Trophoblast cell (in vitro differentiated cells and primary cell): ENCODE data around the gene ASTN1.

Source experiments
- DNase-seq, 2 donors: peaks; one replicate each; pipeline ENCODE4 v3.0.0-alpha.2; 2016
- H2AFZ ChIP-seq: 2 replicates; pipeline ENCODE4 v1.6.1; 2013; ENCODE audit warnings: low read length, moderate library complexity, mild to moderate bottlenecking; ENCODE audit not compliant: insufficient read depth, poor library complexity
- H2AK5ac ChIP-seq: 2 replicates; pipeline ENCODE4 v1.6.1; 2013; ENCODE audit warnings: mild to moderate bottlenecking, low read length
- H2BK120ac ChIP-seq: 2 replicates; pipeline ENCODE4 v1.6.1; 2013; ENCODE audit warnings: low read length, mild to moderate bottlenecking, moderate library complexity; ENCODE audit not compliant: insufficient read depth, poor library complexity
- H2BK12ac ChIP-seq: 2 replicates; pipeline ENCODE4 v1.6.1; 2013; ENCODE audit warnings: mild to moderate bottlenecking, low read length, moderate library complexity
- H2BK5ac ChIP-seq: 2 replicates; pipeline ENCODE4 v1.6.1; 2013; ENCODE audit warnings: low read length, low read depth, moderate library complexity, mild to moderate bottlenecking; ENCODE audit not compliant: poor library complexity
- H3K14ac ChIP-seq: 2 replicates; pipeline ENCODE4 v1.6.1; 2013; ENCODE audit warnings: mild to moderate bottlenecking, low read length
- H3K18ac ChIP-seq: 2 replicates; pipeline ENCODE4 v1.6.1; 2013; ENCODE audit warnings: mild to moderate bottlenecking, low read length
- H3K23ac ChIP-seq: 2 replicates; pipeline ENCODE4 v1.6.1; 2013; ENCODE audit warnings: low read length
- H3K27ac ChIP-seq: 2 replicates; pipeline ENCODE4 v1.5.1; 2013; ENCODE audit warnings: low read depth, mild to moderate bottlenecking, inconsistent platforms, low read length, moderate library complexity
- H3K27me3 ChIP-seq: 2 replicates; pipeline ENCODE4 v1.6.1; 2013; ENCODE audit warnings: inconsistent platforms, mild to moderate bottlenecking, low read length, moderate library complexity; ENCODE audit not compliant: insufficient read depth
- H3K36me3 ChIP-seq, 2 experiments: 1 replicate in 1 of 2; 2 replicates in 1 of 2; pipeline ENCODE4 v1.6.1; 2013; ENCODE audit warnings: low read length in 2 of 2, mild to moderate bottlenecking in 2 of 2, moderate library complexity in 1 of 2; ENCODE audit not compliant: insufficient read depth in 2 of 2, control insufficient read depth in 1 of 2
- H3K4ac ChIP-seq: 2 replicates; pipeline ENCODE4 v1.6.1; 2013; ENCODE audit warnings: low read depth, mild to moderate bottlenecking, low read length, moderate library complexity
- H3K4me1 ChIP-seq, 2 experiments: 1 replicate in 1 of 2; 2 replicates in 1 of 2; pipeline ENCODE4 v1.6.1; 2013; ENCODE audit warnings: low read length in 2 of 2, mild to moderate bottlenecking in 2 of 2, moderate library complexity in 1 of 2; ENCODE audit not compliant: insufficient read depth in 2 of 2, control insufficient read depth in 1 of 2
- H3K4me2 ChIP-seq: 2 replicates; pipeline ENCODE4 v1.6.1; 2013; ENCODE audit warnings: inconsistent platforms, mild to moderate bottlenecking, low read length, moderate library complexity
- H3K4me3 ChIP-seq: 2 replicates; pipeline ENCODE4 v1.5.1; 2013; ENCODE audit warnings: mild to moderate bottlenecking, low read depth, low read length, inconsistent platforms
- H3K79me1 ChIP-seq: one replicate; pipeline ENCODE4 v1.6.1; 2013; ENCODE audit warnings: low read length
- H3K79me2 ChIP-seq: 2 replicates; pipeline ENCODE4 v1.6.1; 2013; ENCODE audit warnings: low read length, mild to moderate bottlenecking; ENCODE audit not compliant: control insufficient read depth, insufficient read depth, poor library complexity
- H3K9ac ChIP-seq: 2 replicates; pipeline ENCODE4 v1.6.1; 2013; ENCODE audit warnings: mild to moderate bottlenecking, low read length
- H3K9me3 ChIP-seq: 2 replicates; pipeline ENCODE4 v1.6.1; 2013; ENCODE audit warnings: low read depth, mild to moderate bottlenecking, control low read depth, inconsistent platforms, low read length; ENCODE audit not compliant: insufficient read depth
- H4K12ac ChIP-seq: 2 replicates; pipeline ENCODE4 v1.6.1; 2013; ENCODE audit warnings: low read depth, mild to moderate bottlenecking, low read length, moderate library complexity
- H4K8ac ChIP-seq: 2 replicates; pipeline ENCODE4 v1.6.1; 2013; ENCODE audit warnings: low read depth, mild to moderate bottlenecking, low read length, moderate library complexity
- H4K91ac ChIP-seq: one replicate; pipeline ENCODE4 v1.6.1; 2013; ENCODE audit warnings: low read depth, mild to moderate bottlenecking, low read length, moderate library complexity
- WGBS: extraction: QIAGEN DNeasy Blood & Tissue Kit; methylation state at CpG from one replicate; pipeline ENCODE4 v1.1.7; 2013; ENCODE audit warnings: missing lambda C conversion rate; ENCODE audit not compliant: insufficient read length, insufficient coverage; ENCODE audit errors: extremely low coverage; 5-methylcytosine and 5-hydroxymethylcytosine counted together

Gene ASTN1

DNA sequence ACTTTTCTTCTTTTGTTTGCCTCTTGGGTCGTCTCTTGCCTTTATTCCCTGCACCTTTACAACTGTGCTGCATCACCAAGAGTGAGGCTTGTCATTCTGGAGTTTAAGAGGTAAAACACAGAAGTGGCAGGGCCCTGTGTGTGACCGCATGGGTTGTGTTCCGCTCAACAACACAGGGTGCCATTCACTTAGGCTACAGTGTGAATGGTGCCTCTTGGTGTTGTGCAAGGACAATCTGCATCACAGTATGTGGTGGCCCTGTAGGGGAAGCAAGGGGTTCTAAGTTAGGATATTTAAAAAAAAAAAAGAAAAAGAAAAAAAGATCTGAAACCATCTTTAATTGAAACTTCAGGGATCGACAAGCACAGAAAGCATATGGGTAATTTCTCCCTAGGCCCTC is 44.4 kb upstream of the ASTN1 start:
- no peak overlapping the region for H3K4me2 ChIP-seq
- H3K14ac ChIP-seq = no peak overlapping the region
- H4K12ac ChIP-seq = no peak overlapping the region
- H2AK5ac ChIP-seq = no peak overlapping the region
- no peak overlapping the region for H3K27ac ChIP-seq
- H3K23ac ChIP-seq = no peak overlapping the region
- no peak overlapping the region for H4K91ac ChIP-seq
- H2AFZ ChIP-seq = no peak overlapping the region
- no peak for DNase-seq
- no peak overlapping the region for H3K9ac ChIP-seq
- no peak overlapping the region for H3K4me3 ChIP-seq
- H3K4ac ChIP-seq = no peak overlapping the region
- WGBS = no CpG with 5 or more reads among the region's 4 CpGs
- H2BK120ac ChIP-seq = no peak overlapping the region
- H3K79me2 ChIP-seq = no peaks in the 10 kb centered on the region
- no peaks in the 10 kb centered on the region for H3K9me3 ChIP-seq
- no peak overlapping the region for H2BK5ac ChIP-seq
- H3K36me3 ChIP-seq = no peaks in the 10 kb centered on the region
- no peaks in the 10 kb centered on the region for H3K27me3 ChIP-seq
- no peak overlapping the region for H2BK12ac ChIP-seq
- no peak overlapping the region for H4K8ac ChIP-seq
- no peaks in the 10 kb centered on the region for H3K79me1 ChIP-seq
- H3K18ac ChIP-seq = no peak overlapping the region
- H3K4me1 ChIP-seq = no peaks in the 10 kb centered on the region

DNA sequence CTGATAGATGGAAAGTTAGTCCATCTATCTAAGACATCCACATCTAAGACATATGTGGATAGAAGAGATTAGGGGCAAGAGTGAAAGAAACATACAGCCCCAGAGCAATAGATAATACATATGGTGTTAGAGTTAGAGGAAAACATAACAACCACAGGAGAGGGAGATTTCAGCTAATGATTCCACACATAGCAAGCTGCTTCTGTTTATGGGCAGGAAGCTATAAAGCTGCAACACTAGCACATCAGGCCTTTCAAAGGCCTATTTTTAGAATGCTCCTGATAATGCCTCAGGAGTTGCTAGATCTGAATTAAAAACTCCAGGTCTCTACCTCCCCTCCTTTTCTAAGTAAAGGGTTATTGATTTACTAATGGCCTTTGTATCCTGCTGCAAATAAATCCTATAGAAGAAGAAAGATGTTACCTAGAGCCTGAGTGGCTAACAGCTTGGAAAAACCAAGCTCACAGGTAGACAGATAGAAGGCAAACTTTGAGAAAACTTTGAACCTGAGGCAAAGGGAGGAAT is 42.4 kb upstream of the ASTN1 start:
- no peak overlapping the region for H3K4me3 ChIP-seq
- no peaks in the 10 kb centered on the region for H3K9me3 ChIP-seq
- no peaks in the 10 kb centered on the region for H3K79me1 ChIP-seq
- no peak overlapping the region for H3K4me2 ChIP-seq
- DNase-seq = no peak
- no peak overlapping the region for H3K14ac ChIP-seq
- H3K18ac ChIP-seq = no peak overlapping the region
- no peaks in the 10 kb centered on the region for H3K27me3 ChIP-seq
- no peak overlapping the region for H4K8ac ChIP-seq
- no peak overlapping the region for H2AK5ac ChIP-seq
- H3K4ac ChIP-seq = no peak overlapping the region
- no peak overlapping the region for H4K12ac ChIP-seq
- no peak overlapping the region for H3K23ac ChIP-seq
- no peaks in the 10 kb centered on the region for H3K36me3 ChIP-seq
- no peak overlapping the region for H2BK120ac ChIP-seq
- no peak overlapping the region for H2BK5ac ChIP-seq
- no peak overlapping the region for H3K9ac ChIP-seq
- no peak overlapping the region for H2BK12ac ChIP-seq
- H4K91ac ChIP-seq = no peak overlapping the region
- no peaks in the 10 kb centered on the region for H3K79me2 ChIP-seq
- H3K4me1 ChIP-seq = no peaks in the 10 kb centered on the region
- no peak overlapping the region for H2AFZ ChIP-seq
- no peak overlapping the region for H3K27ac ChIP-seq

DNA sequence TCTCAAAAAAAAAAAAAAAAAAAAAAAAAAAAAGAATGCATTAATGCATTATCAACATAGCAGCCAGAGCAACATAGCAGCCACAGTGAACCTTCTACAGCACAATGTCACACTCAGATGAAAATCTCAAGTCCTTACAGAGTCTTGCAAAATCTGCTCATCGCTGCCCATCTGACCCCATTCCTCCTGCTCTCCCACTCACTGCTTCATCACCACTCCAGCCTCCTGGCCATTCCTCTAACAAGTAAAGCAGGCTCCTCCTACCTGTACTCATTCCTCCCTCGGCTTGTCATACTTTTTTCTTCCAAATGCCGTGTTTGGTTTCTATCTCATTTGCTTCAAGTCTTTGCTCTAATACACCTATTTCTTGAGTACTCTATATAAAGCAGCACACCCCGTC is 35.8 kb upstream of the ASTN1 start:
- H3K23ac ChIP-seq = no peak overlapping the region
- no peaks in the 10 kb centered on the region for H3K79me1 ChIP-seq
- H2AFZ ChIP-seq = no peak overlapping the region
- H4K8ac ChIP-seq = no peak overlapping the region
- H2AK5ac ChIP-seq = no peak overlapping the region
- no peak overlapping the region for H4K12ac ChIP-seq
- H3K36me3 ChIP-seq = no peaks in the 10 kb centered on the region
- no peak overlapping the region for H2BK120ac ChIP-seq
- no CpG with 5 or more reads among the region's 4 CpGs for WGBS
- H3K27ac ChIP-seq = no peak overlapping the region
- no peak overlapping the region for H3K9ac ChIP-seq
- no peak overlapping the region for H3K4me2 ChIP-seq
- no peaks in the 10 kb centered on the region for H3K4me1 ChIP-seq
- H3K4me3 ChIP-seq = no peak overlapping the region
- peak; percentile 50 to 77 for DNase-seq
- H3K4ac ChIP-seq = no peak overlapping the region
- H3K27me3 ChIP-seq = peaks cover 2% of the 10 kb centered on the region
- no peak overlapping the region for H3K18ac ChIP-seq
- no peak overlapping the region for H2BK12ac ChIP-seq
- no peak overlapping the region for H4K91ac ChIP-seq
- no peak overlapping the region for H3K14ac ChIP-seq
- no peaks in the 10 kb centered on the region for H3K79me2 ChIP-seq
- H2BK5ac ChIP-seq = no peak overlapping the region
- H3K9me3 ChIP-seq = no peaks in the 10 kb centered on the region

DNA sequence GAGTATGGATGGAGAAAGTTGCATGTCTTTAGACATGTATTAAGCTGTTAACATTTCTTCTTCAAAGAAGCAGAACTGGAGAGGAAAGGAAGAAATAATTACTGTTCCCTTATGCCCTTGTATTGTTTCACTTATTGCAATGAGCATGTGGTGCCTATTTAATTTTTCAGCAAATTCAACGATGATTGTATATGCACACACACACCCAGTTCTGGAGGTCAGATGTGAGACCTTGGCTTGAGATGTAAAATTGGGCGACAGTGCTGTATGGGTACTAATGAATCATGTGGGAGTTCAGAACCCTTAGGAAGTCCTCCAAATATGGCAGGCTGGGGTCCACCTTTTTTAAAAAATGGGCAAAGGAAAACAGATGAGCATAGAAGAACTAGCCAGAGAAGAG is 33.7 kb upstream of the ASTN1 start:
- no CpG with 5 or more reads among the region's 2 CpGs for WGBS
- DNase-seq = no peak
- Histone ChIP-seq H2AK5ac (no peak overlapping the region), H4K12ac (no peak overlapping the region), H3K14ac (no peak overlapping the region), H3K4ac (no peak overlapping the region), H3K18ac (no peak overlapping the region), H4K91ac (no peak overlapping the region), H3K4me1 (no peaks in the 10 kb centered on the region), H4K8ac (no peak overlapping the region), H2BK120ac (no peak overlapping the region), H3K4me3 (no peak overlapping the region), H3K9ac (no peak overlapping the region), H3K23ac (no peak overlapping the region), H3K79me2 (no peaks in the 10 kb centered on the region), H3K36me3 (no peaks in the 10 kb centered on the region), H3K4me2 (no peak overlapping the region), H3K27ac (no peak overlapping the region), H2BK12ac (no peak overlapping the region), H3K79me1 (no peaks in the 10 kb centered on the region), H3K9me3 (no peaks in the 10 kb centered on the region), H3K27me3 (peaks cover 2% of the 10 kb centered on the region), H2AFZ (no peak overlapping the region), H2BK5ac (no peak overlapping the region)
